CD4-positive, alpha-beta T cell treated with Interleukin-12 subunit alpha and Interleukin-12 subunit beta, for 1 hour (primary cell): ENCODE results near the gene BBS1.
"Not testable (repeated sequence)": the region's sequence is repeated elsewhere in the genome, so short reads cannot be mapped to it uniquely, and the experiment has no call there.

Experiments
- DNase-seq: peaks from one replicate; pipeline ENCODE4 v3.0.0-alpha.2; 2020

Gene BBS1

GRCh38 chr11:66510271-66510989, at the start of gene BBS1:
Gene BBS1, plus strand, starts transcription at chr11:66510635. Its CDS starts 25 bp downstream, at chr11:66510660.
- DNase-seq, result peak; percentile 83

GRCh38 chr11:66462010-66462409, 48.4 kb upstream of the BBS1 start:
- no peak for DNase-seq

GRCh38 chr11:66462911-66463310, 47.5 kb upstream of the BBS1 start:
- DNase-seq, result no peak

- DNase-seq, result not testable (repeated sequence)
Observed at GRCh38 chr11:66464116-66464515, 46.3 kb upstream of the BBS1 start.

- no peak for DNase-seq
Observed at GRCh38 chr11:66464916-66465315, 45.5 kb upstream of the BBS1 start.

GRCh38 chr11:66465373-66466224, 44.8 kb upstream of the BBS1 start:
- no peak for DNase-seq

- DNase-seq, result peak; percentile 97
Observed at GRCh38 chr11:66466225-66467033, 44.0 kb upstream of the BBS1 start, which contains the start of gene PELI3. Gene PELI3, plus strand, starts transcription at chr11:66466905. Its CDS starts 1,224 bp downstream, at chr11:66468129.

- DNase-seq, result no peak
Observed at GRCh38 chr11:66467034-66467659, 43.3 kb upstream of the BBS1 start.

- DNase-seq, result peak; percentile 21
Observed at GRCh38 chr11:66467756-66468155, 42.7 kb upstream of the BBS1 start.

- no peak for DNase-seq
Observed at GRCh38 chr11:66468691-66469090, 41.7 kb upstream of the BBS1 start.

GRCh38 chr11:66469441-66469840, 41.0 kb upstream of the BBS1 start:
- DNase-seq, result no peak

GRCh38 chr11:66470015-66470414, 40.4 kb upstream of the BBS1 start:
- DNase-seq, result no peak

- DNase-seq, result no peak
Observed at GRCh38 chr11:66471142-66471541, 39.3 kb upstream of the BBS1 start.

GRCh38 chr11:66472054-66472453, 38.4 kb upstream of the BBS1 start:
- DNase-seq, result no peak

GRCh38 chr11:66473167-66473566, 37.3 kb upstream of the BBS1 start:
- no peak for DNase-seq

GRCh38 chr11:66473608-66474515, 36.6 kb upstream of the BBS1 start:
- DNase-seq, result no peak

GRCh38 chr11:66475349-66476172, 34.9 kb upstream of the BBS1 start:
- DNase-seq, result no peak

GRCh38 chr11:66476173-66476840, 34.1 kb upstream of the BBS1 start:
- no peak for DNase-seq

GRCh38 chr11:66476841-66477251, 33.6 kb upstream of the BBS1 start:
- DNase-seq, result no peak
